Measurements from ENCODE around the gene ACIN1. TPM values are rescaled to one million over a fixed set of nuclear protein-coding genes. Genes with fewer than 3 reads are reported as not detected.

ACIN1 gene
- total and polyA plus RNA-seq, 2 of the 8 experiments (the other 6 are each of a cell fraction or from before 2014, with no cell fraction given), result 132 to 233 TPM

DNA sequence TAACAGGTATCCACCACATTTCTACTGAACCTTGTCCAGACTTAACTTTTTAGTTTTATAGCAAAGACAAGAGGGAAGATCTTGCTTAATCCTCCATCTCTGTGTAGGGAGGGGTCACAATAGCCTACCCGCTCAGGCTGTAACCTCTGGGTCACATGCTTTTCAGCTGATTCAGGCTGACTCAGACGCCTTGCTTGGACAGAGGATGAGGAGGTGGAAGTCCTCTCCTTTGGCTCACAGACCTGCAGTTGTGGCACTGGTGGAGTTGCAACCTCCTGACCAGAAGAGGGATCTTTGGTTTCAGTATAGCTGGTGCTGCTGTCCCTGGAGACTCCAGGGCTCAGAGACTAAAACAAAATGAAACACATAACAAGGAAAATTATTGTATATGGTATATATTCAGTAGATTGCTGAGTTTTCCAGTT is 16.2 kb downstream of the ACIN1 start:
- Histone ChIP-seq H2AK5ac (ENCODE audit: low read depth, low read length) (no peak overlapping the region), H3K9me3 (ENCODE audit: insufficient read depth in 2 of 2, low read depth in 1 of 2, low read length in 1 of 2) (no peaks in the 10 kb centered on the region; a peak in 1 of 4 replicates), H2BK12ac (ENCODE audit: low read depth, low read length) (no peak overlapping the region), H3K23me2 (ENCODE audit: low read depth, low read length) (no peaks in the 10 kb centered on the region; the same call in 1 of the 2 replicates), H3K14ac (ENCODE audit: insufficient read length) (no peak overlapping the region), H3K23ac (ENCODE audit: insufficient read length) (no peak overlapping the region), H2BK5ac (ENCODE audit: low read depth, low read length) (no peak overlapping the region), H3K4me1 (replicated peaks in 1 of 4; ENCODE audit: control insufficient read depth in 3 of 4, insufficient read depth in 4 of 4, low read length in 3 of 4) (no peaks in the 10 kb centered on the region), H3K4me2 (ENCODE audit: insufficient read depth in 1 of 2, low read depth in 2 of 2, low read length in 2 of 2) (no peak overlapping the region), H3K4ac (replicated peaks; ENCODE audit: insufficient read length, low read depth, low read length) (no peak overlapping the region), H2BK120ac (replicated peaks; ENCODE audit: low read depth, low read length) (no peak overlapping the region), H3K36me3 (ENCODE audit: control insufficient read depth in 2 of 4, insufficient read depth in 4 of 4, low read length in 3 of 4) (peaks cover 34 to 84% (median 67%) of the 10 kb centered on the region in 4 experiments), H3K79me1 (ENCODE audit: low read depth, low read length) (no peaks in the 10 kb centered on the region), H4K5ac (ENCODE audit: insufficient read length, low read depth, low read length) (no peak overlapping the region), H3K9ac (replicated peaks in 1 of 4; ENCODE audit: extremely low read depth in 1 of 4, low read depth in 3 of 4, low read length in 3 of 4) (no peak overlapping the region; a peak in 1 of 7 replicates), H3K27ac (ENCODE audit: low read depth, low read length) (no peak overlapping the region), H2BK20ac (ENCODE audit: low read length) (no peak overlapping the region), H4K20me1 (replicated peaks in 1 of 2; ENCODE audit: control insufficient read depth in 1 of 2, insufficient read depth in 2 of 2, low read length in 2 of 2) (peaks cover 1 to 12% of the 10 kb centered on the region in 2 experiments), H2AFZ (ENCODE audit: low read length) (no peak overlapping the region), H3K56ac (replicated peaks; ENCODE audit: insufficient read length, low read depth, low read length) (no peak overlapping the region), H3K18ac (ENCODE audit: extremely low read depth, low read length) (no peak overlapping the region), H2BK15ac (ENCODE audit: low read length) (no peak overlapping the region), H3K79me2 (ENCODE audit: control insufficient read depth in 1 of 2, insufficient read depth in 2 of 2, low read length in 2 of 2) (peaks cover 4 to 10% of the 10 kb centered on the region in 2 experiments; a peak in 1 of 4 replicates), H3K27me3 (replicated peaks in 1 of 4; ENCODE audit: control insufficient read depth in 3 of 4, extremely low read depth in 1 of 4, insufficient read depth in 3 of 4, low read length in 3 of 4) (no peaks in the 10 kb centered on the region), H4K8ac (ENCODE audit: extremely low read depth, insufficient read depth, low read length) (no peak overlapping the region), H4K91ac (replicated peaks; ENCODE audit: insufficient read length, low read length) (no peak overlapping the region), H3K4me3 (ENCODE audit: extremely low read depth in 1 of 4, insufficient read depth in 2 of 4, low read depth in 3 of 4, low read length in 4 of 4) (no peak overlapping the region)
- 87% methylated on average over 2 of the region's 2 CpGs; no CpG with 5 or more reads in 1 of the 2 experiments for WGBS, 2 experiments (ENCODE audit: extremely low coverage in 1 of 2, insufficient coverage in 1 of 2, insufficient read length in 1 of 2, insufficient replicate concordance in 2 of 2, low coverage in 1 of 2, low lambda C conversion rate in 2 of 2, missing lambda C conversion rate in 1 of 2)
- POLR2A ChIA-PET (ENCODE audit: partially characterized antibody), result interaction anchor here (0.8 to 4.6 kb wide), 7 partner anchors 11 to 72 kb away, joined by 3 to 24 read pairs (median 4); partner anchors contain the start of genes ACIN1 and C14orf119
- CTCF ChIA-PET (ENCODE audit: partially characterized antibody), result interaction anchor here (1.0 to 4.7 kb wide), 10 partner anchors 8 to 214 kb away, joined by 3 to 56 read pairs (median 10); partner anchors contain the start of gene RNF212B
- FAIRE-seq, result no peak
- DNase-seq (ENCODE audit: low read depth in 1 of 2, low spot score in 2 of 2), result no peak
- TF ChIP-seq ASH2L (IDR thresholded peaks at IDR 0.05; ENCODE audit: low read length) (no peak), JUND (IDR thresholded peaks at IDR 0.05; ENCODE audit: low read length) (no peak), BACH1 (IDR thresholded peaks at IDR 0.05; ENCODE audit: low read length) (no peak), GABPA (IDR thresholded peaks at IDR 0.05; ENCODE audit: borderline replicate concordance, insufficient read depth, low read length) (no peak), RNF2 (IDR thresholded peaks at IDR 0.05; ENCODE audit: borderline replicate concordance, low read depth, low read length, missing control alignments, poor library complexity, severe bottlenecking) (no peak), SRF (IDR thresholded peaks at IDR 0.05; ENCODE audit: low read depth, low read length) (no peak), MAFK (IDR thresholded peaks at IDR 0.05; ENCODE audit: low read depth, low read length) (no peak), POLR2AphosphoS5 (IDR thresholded peaks at IDR 0.05; ENCODE audit: low read depth, low read length) (no peak), EGR1 (IDR thresholded peaks at IDR 0.05; ENCODE audit: borderline replicate concordance, low read depth, low read length) (no peak), CHD1 (IDR thresholded peaks at IDR 0.05; ENCODE audit: low read depth, low read length) (no peak), EP300 (IDR thresholded peaks at IDR 0.05; ENCODE audit: borderline replicate concordance in 1 of 2, low read depth in 2 of 2, low read length in 2 of 2) (no peak), JUN (IDR thresholded peaks at IDR 0.05; ENCODE audit: low read depth, low read length) (no peak), SAP30 (IDR thresholded peaks at IDR 0.05; ENCODE audit: insufficient read depth, insufficient replicate concordance, low read length) (no peak), NRF1 (IDR thresholded peaks at IDR 0.05; ENCODE audit: low read depth, low read length) (no peak), POLR2A (IDR thresholded peaks at IDR 0.05; ENCODE audit: control extremely low read depth in 1 of 2, low read depth in 2 of 2, low read length in 2 of 2) (no peak)
